GM12873 (cell line): ENCODE data around the gene PLD3.
A peak's percentile ranks its signal among the peaks of the same experiment; 100 is the strongest.

Source experiments
- TF ChIP-seq, protein P1 (sequence below): IDR thresholded peaks from 2 replicates; pipeline ENCODE4 v1.5.1; 2012; ENCODE audit warnings: low read depth, mild to moderate bottlenecking, moderate library complexity, low read length, control low read depth; ENCODE audit not compliant: insufficient read depth; ENCODE audit errors: missing control alignments

Gene PLD3, protein sequence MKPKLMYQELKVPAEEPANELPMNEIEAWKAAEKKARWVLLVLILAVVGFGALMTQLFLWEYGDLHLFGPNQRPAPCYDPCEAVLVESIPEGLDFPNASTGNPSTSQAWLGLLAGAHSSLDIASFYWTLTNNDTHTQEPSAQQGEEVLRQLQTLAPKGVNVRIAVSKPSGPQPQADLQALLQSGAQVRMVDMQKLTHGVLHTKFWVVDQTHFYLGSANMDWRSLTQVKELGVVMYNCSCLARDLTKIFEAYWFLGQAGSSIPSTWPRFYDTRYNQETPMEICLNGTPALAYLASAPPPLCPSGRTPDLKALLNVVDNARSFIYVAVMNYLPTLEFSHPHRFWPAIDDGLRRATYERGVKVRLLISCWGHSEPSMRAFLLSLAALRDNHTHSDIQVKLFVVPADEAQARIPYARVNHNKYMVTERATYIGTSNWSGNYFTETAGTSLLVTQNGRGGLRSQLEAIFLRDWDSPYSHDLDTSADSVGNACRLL

DNA sequence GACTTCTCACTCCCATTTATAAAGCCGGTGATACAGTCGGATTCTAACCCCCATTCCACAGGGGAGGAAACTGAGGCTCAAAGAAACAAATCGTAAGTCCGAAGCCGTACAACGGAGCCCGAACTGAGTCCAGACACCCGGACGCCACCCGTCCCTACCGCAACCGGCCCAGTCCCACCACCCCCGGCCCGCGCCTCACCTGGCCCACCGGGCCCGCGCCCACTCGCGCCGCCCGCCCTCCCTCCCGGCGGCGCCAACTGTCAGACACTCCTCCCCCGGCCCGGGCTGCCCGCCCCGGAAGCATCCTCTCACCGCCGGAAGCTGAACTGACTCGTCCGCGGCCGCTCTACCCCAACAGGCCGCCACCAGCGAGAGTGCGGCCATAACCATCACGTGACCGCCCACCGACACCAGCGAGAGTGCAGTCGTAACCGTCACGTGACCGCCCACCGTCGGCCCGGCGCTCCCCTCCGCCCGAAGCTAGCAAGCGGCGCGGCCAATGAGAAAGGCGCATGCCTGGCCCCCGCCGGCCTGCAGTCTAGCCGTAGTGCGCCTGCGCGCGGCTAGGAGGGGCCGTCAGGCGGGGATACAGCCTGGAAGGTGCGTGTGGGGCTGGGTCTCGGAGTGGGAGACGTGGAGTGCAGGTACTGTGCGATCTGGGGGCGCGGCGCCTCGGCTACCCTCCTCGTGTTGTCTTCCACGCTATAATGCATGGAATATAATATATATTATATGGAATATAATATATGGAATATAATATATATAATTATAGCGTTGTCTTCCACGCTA is at the start of gene PLD3, which contains the start of gene C19orf47:
PLD3 (plus strand) TSS at position 571 of the 789 bp plus-strand sequence. CDS start 17,789 bp downstream, outside the sequence.
C19orf47 (minus strand) TSS at position 273 of the 789 bp plus-strand sequence. CDS start 6,540 bp downstream, outside the sequence.
- TF ChIP-seq, protein P1, sequence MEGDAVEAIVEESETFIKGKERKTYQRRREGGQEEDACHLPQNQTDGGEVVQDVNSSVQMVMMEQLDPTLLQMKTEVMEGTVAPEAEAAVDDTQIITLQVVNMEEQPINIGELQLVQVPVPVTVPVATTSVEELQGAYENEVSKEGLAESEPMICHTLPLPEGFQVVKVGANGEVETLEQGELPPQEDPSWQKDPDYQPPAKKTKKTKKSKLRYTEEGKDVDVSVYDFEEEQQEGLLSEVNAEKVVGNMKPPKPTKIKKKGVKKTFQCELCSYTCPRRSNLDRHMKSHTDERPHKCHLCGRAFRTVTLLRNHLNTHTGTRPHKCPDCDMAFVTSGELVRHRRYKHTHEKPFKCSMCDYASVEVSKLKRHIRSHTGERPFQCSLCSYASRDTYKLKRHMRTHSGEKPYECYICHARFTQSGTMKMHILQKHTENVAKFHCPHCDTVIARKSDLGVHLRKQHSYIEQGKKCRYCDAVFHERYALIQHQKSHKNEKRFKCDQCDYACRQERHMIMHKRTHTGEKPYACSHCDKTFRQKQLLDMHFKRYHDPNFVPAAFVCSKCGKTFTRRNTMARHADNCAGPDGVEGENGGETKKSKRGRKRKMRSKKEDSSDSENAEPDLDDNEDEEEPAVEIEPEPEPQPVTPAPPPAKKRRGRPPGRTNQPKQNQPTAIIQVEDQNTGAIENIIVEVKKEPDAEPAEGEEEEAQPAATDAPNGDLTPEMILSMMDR: no peak

DNA sequence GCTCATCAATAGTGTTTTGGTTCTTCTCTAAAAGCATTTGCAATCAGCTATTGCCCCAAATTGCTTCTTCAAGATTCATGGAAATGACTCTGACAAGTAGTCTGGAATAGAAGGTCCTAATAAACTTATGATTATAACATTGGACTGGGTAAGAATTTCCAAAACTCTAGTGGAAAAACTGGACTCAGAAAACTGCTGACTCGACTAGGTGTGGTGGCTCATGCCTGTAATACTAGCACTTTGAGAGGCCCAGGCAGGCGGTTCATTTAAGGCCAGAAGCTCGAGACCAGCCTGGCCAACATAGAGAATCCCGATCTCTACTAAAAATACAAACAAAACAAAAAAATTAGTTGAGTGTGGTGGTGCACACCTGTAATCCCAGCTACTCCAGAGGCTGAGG is 47.8 kb upstream of the PLD3 start:
- TF ChIP-seq, protein P1: no peak

DNA sequence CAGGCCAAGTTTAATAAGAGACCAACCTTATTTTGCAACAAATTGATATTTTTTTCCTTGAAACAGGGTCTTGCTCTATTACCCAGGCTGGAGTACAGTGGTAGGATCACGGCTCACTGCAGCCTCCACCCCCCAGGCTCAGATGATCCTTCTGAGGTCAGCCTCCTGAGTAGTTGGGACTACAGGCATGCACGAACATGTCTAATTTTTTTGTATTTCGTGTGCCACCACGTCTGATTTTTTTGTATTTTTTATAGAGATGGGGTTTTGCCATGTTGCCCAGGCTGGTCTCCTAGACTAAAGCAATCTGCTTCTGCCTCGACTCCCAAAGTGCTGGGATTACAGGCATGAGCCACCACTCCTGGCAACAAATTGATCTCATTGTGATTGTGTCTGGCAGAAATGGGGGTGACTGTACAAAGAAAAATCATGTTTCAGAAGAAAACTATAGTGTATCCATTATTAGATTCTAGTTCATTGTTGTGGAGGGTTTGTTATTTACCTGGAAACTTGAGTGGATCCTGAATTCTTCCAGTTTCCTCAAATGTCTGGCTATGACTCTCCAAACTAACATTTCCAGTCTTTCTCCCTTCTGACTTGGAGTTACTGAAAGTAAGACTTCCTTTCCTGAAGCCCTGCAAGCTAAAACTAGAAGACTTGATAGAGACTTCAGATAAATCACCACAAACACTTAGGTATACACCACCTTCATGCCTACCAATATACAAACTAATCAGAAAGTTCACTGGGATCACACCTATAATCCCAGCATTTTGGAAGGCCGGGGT is 46.1 kb upstream of the PLD3 start:
- TF ChIP-seq, protein P1: no peak

DNA sequence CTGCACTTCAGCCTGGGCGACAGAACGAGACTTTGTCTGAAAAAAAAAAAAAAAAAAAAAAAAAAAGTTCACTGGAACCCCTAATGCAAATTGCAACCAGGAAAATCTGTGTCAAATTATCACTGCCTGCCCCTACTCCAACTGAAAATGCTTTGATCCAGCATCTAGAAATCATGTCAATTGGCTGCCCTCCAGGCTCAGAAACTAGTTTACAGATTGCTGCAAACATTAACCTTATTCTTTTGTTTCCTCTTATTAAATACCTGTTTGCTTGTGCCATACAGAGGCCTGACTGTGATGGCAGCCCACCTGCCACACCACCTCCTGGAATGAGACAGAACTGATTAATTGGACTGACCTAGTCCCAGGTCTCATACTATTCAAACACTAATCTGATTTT is 44.7 kb upstream of the PLD3 start:
- TF ChIP-seq, protein P1: no peak

DNA sequence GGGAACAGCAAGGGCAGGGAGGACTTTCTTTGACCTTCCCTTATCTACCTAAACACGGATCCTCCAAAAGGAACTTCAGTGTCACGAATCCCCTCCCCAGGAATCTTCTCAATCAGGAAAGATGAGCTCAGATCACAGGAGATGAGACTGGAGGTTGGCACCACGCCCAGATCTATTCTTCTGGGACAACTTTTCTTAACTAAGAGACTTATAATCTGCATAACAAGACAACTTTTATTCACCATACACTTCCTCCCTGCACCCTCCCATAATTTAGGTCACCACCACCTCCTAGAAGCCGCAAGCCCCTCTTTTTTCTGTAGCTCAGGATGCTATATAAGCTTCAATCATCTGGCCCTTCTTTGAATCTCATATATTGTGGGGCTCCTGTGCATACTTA is 44.2 kb upstream of the PLD3 start:
- TF ChIP-seq, protein P1: no peak

DNA sequence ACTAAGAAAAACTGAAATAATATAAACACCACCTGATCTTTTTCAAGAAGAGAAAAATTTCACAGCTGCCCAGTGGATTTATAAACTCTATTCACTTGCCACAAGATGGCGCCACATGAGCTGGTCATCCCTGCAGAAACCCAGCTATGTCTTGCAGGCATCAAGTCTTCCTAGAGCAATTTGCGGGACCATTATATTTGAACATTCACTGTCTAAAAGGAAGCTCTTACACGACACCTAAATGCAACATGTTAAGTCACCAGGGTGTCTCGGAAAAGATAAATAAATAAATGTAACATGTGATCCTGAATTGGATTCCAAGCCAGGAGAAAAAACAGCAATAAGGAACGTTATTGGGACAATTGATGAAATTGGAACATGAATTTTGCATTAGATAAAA is 43.1 kb upstream of the PLD3 start:
- TF ChIP-seq, protein P1: peak; percentile 70
